Urinary bladder (tissue), 4 donors: ENCODE data around the gene AEBP2. TPM values are rescaled to one million over a fixed set of nuclear protein-coding genes. Genes with fewer than 3 reads are reported as not detected.
A peak's percentile ranks its signal among the peaks of the same experiment; 100 is the strongest.
"Not testable (repeated sequence)": the region's sequence is repeated elsewhere in the genome, so short reads cannot be mapped to it uniquely, and the experiment has no call there.

Source experiments
- DNase-seq: peaks from one replicate; pipeline ENCODE4 v3.0.0-alpha.2; 2015; ENCODE audit errors: extremely low spot score
- H3K27ac ChIP-seq: one replicate; pipeline ENCODE4 v1.5.1; 2013; ENCODE audit warnings: low read depth, mild to moderate bottlenecking, moderate library complexity
- H3K36me3 ChIP-seq: one replicate; pipeline ENCODE4 v1.6.1; 2013; ENCODE audit warnings: mild to moderate bottlenecking, moderate library complexity; ENCODE audit not compliant: insufficient read depth
- H3K4me1 ChIP-seq: one replicate; pipeline ENCODE4 v1.6.1; 2013; ENCODE audit warnings: mild to moderate bottlenecking, moderate library complexity; ENCODE audit not compliant: insufficient read depth
- H3K4me3 ChIP-seq: one replicate; pipeline ENCODE4 v1.5.1; 2013; ENCODE audit warnings: low read depth, low read length
- WGBS: extraction: QIAGEN DNeasy Blood & Tissue Kit; methylation state at CpG from one replicate; pipeline ENCODE4 v1.1.7; 2013; 5-methylcytosine and 5-hydroxymethylcytosine counted together
- polyA plus RNA-seq: library from polyadenylated mRNA; stranded (reverse); fragments of 200-250 nt; gene quantifications from one replicate; pipeline ENCODE4 v1.2.3, GENCODE V29; 2013
- small RNA-seq: library from RNA; depleted of rRNA; stranded (forward); fragments of <200 nt; gene quantifications from one replicate; pipeline ENCODE3, GENCODE V24; 2014
- total RNA-seq: library from RNA; depleted of rRNA; stranded (reverse); fragments of >200 nt; gene quantifications from one replicate; pipeline ENCODE4 v1.2.3, GENCODE V29; 2014
- donor health status: healthy with polysubstance abuse.
- donor health status: healthy.

The AEBP2 gene
- total and polyA plus RNA-seq, 2 donors, result 24.4 to 77.0 TPM

GRCh38 chr12:19547271-19547671 is 108.0 kb downstream of the AEBP2 start:
- H3K36me3 ChIP-seq, result no peaks in the 10 kb centered on the region
- H3K27ac ChIP-seq, result peak overlapping the region; percentile 38
- no peak overlapping the region for H3K4me3 ChIP-seq
- peak; percentile 74 for DNase-seq
- no peaks in the 10 kb centered on the region for H3K4me1 ChIP-seq

GRCh38 chr12:19548834-19549233 is 109.5 kb downstream of the AEBP2 start:
- H3K36me3 ChIP-seq, result no peaks in the 10 kb centered on the region
- no peak overlapping the region for H3K4me3 ChIP-seq
- H3K4me1 ChIP-seq, result no peaks in the 10 kb centered on the region
- H3K27ac ChIP-seq, result no peak overlapping the region
- DNase-seq, result no peak
- WGBS, result 80% methylated on average over 4 of the region's 4 CpGs

GRCh38 chr12:19550626-19551025 is 111.3 kb downstream of the AEBP2 start:
- no peak overlapping the region for H3K27ac ChIP-seq
- 63% methylated on average over 4 of the region's 4 CpGs for WGBS
- no peaks in the 10 kb centered on the region for H3K36me3 ChIP-seq
- no peak overlapping the region for H3K4me3 ChIP-seq
- no peaks in the 10 kb centered on the region for H3K4me1 ChIP-seq
- no peak for DNase-seq

GRCh38 chr12:19552441-19553097 is 113.3 kb downstream of the AEBP2 start:
- H3K4me1 ChIP-seq, H3K4me3 ChIP-seq, H3K27ac ChIP-seq, H3K36me3 ChIP-seq, DNase-seq: not testable (repeated sequence)
- 85% methylated on average over 13 of the region's 13 CpGs for WGBS

- no peak overlapping the region for H3K4me3 ChIP-seq
- H3K4me1 ChIP-seq, result no peaks in the 10 kb centered on the region
- no peak overlapping the region for H3K27ac ChIP-seq
- DNase-seq, result no peak
- no peaks in the 10 kb centered on the region for H3K36me3 ChIP-seq
- WGBS, result 51% methylated on average over 2 of the region's 2 CpGs
Observed at GRCh38 chr12:19553175-19553574, 113.9 kb downstream of the AEBP2 start.

- no peaks in the 10 kb centered on the region for H3K4me1 ChIP-seq
- no peaks in the 10 kb centered on the region for H3K36me3 ChIP-seq
- no peak overlapping the region for H3K27ac ChIP-seq
- H3K4me3 ChIP-seq, result no peak overlapping the region
- DNase-seq, result no peak
Observed at GRCh38 chr12:19561411-19561961, 122.2 kb downstream of the AEBP2 start.

Small RNA genes lying within 50 kb of the gene (small RNA-seq; reads per million reads assigned to genes)
- gene AC091805.2 (not detected), gene RNU6-254P (not detected)
